Testis (tissue), 2 donors: ENCODE data around the gene NUP188.

Experiments used
- CTCF ChIP-seq, 3 experiments: fragments of 450-650 bp in 2 of 3; fragments of 200-600 bp in 1 of 3; sonication (generic) in 1 of 3; IDR thresholded peaks; one replicate each; pipeline ENCODE4 v1.5.1; 2016 to 2019; ENCODE audit warnings: antibody characterized with exemption in 3 of 3, mild to moderate bottlenecking in 2 of 3, moderate library complexity in 1 of 3
- POLR2A ChIP-seq: fragments of 450-650 bp; IDR thresholded peaks from one replicate; pipeline ENCODE4 v1.6.1; 2017; ENCODE audit warnings: antibody characterized with exemption, mild to moderate bottlenecking, moderate library complexity

GRCh38 chr9:128945798-128946501 is 1.5 kb upstream of the NUP188 start:
- TF ChIP-seq CTCF (IDR thresholded peaks at IDR 0.05) = no peak
- TF ChIP-seq POLR2A = no peak
